Fibroblast of skin of left quadriceps (primary cell): Measurements from ENCODE around the gene KLHL41.
A peak's percentile ranks its signal among the peaks of the same experiment; 100 is the strongest.

ENCODE experiments used
- DNase-seq, 2 experiments: peaks; one replicate each; pipeline ENCODE4 v3.0.0-alpha.2; 2013; ENCODE audit warnings: low read depth in 2 of 2

Gene KLHL41

DNA sequence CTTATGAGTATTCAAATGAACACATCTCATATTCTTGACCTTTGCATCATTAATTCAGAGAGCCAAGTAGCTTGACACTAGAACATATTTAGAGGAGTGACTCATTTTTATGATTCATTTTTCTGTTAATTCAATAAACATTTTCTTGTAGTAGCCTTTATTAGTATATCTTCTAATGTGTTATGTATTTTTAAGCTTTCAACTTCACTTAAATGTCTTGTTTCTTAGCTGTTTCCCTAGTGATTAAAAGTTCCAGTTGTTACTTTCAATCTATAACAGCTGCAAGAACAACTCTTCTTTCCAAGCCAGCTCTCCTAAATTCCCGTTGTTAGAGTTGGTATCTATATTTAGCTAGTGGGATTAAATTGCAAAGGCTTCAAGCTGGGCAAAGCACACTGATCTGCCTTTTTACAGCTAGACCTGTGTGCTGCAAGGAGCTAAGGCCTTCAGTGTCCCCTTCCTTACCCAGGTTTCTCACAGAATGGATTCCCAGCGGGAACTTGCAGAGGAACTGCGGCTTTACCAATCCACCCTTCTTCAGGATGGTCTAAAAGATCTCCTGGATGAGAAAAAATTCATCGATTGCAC, at the start of gene KLHL41:
TSS of gene KLHL41 (plus strand) at position 405 of the 588 bp plus-strand sequence. CDS start at position 482, 77 bp downstream.
- DNase-seq, result peak; percentile 9 to 12

DNA sequence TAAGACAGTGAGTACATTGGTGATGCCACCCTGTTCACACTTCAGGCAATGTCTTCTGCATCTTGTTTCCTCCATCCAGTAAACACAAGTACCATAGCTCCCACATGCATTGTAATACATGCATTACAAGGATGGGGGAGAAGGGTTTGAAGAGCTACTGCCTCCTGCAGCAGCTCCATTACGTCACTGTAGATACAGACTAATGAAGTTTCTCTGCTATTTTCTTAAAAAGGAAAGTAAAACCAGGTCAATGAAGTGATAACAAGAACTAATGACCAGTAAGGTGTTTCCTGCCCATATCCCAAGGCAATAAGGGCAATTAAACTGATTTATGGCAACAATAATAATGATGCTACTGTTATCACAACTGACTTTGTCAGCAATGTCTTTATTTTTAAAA, 48.4 kb upstream of the KLHL41 start:
- no peak for DNase-seq

DNA sequence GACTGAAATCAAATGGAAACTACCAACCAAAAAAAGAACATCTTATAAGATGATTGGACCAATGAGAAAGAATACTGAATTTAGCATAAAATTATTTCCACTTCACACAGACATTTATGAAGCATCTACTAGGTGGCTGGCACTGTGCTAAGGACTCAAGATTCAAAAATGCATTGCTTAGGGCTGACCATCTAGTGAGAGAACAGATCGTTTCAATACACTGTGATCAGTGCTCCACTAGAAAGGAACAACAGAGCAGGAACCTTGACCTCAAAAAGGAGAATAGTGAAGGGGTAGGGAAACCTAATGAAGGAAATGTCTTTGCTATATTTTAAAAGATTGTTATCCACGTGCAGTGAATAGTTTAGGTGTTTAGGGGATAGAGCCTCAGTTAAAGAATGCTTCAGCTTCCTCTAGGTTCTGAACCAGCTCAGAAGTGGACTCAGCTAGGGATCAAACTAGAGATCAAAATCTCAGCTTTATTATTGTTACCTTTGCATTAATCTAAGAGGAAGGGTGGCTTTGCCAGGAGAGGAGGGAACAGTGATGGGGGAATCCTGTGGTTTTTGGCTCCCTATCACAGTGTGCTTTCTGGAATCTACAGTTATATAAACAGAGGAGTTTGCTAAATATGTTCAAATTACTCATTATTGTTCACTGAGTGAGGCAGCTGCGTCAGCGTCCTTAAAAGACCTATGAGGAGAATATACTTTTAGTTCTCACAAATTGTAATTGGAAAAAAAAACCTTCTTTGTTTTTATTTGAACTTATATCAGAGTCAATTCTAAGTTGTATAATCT, 46.4 kb upstream of the KLHL41 start:
- peak; percentile 57 to 62 for DNase-seq

DNA sequence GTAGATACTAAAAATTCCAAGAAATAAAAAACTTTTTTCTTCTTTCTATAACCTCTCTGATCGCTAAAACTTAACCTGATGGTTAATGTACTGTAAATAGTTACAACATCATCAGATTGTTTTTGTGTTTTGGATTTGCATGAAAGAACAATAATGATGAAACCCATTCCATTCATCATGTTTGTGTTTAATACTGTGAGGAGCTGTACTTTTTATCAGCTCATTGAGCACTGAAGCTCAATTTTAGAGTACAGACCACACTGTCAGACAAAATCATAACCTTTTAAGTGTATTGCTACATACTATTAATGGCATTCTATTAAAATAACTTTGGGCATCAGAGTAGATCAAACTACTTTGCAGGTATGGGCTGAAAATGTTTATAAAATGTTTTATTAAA, 45.0 kb upstream of the KLHL41 start:
- DNase-seq, result no peak

DNA sequence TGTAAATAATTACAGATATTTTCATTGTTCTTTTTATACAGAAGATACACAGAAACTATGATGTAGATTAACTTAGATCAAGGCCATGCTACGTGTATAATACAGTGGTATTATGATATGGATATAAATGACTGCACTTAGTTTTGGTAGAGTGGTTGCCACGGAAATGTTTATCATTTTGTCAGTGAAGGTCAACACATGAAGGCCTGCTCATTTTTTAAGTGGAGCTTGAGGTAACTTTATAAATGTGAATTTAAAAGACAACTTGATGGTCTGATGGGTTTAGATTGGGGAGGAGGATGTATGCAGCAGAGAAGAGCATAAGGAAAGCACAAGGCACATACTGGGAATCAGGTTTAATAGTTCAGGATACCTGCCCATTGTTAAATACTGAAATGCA, 44.6 kb upstream of the KLHL41 start:
- DNase-seq, result no peak

DNA sequence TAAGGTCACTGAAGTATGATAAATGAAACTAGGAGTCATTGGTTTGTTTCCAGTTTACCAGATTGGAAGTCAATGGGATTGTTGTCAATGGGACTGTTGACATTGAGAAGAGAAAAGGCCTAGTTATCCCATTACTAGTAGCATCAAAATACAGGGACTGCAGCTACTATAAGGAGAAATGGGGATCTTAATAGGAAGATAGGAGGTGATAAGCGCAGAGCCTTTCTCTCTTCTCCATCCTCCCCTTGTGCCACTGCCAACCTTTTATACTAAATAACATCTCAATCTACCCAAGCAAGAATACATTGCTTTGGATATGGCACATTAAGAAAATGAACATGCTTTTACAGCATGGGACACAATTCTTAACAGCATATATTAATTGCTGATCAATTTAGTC, 40.7 kb upstream of the KLHL41 start:
- DNase-seq, result no peak

DNA sequence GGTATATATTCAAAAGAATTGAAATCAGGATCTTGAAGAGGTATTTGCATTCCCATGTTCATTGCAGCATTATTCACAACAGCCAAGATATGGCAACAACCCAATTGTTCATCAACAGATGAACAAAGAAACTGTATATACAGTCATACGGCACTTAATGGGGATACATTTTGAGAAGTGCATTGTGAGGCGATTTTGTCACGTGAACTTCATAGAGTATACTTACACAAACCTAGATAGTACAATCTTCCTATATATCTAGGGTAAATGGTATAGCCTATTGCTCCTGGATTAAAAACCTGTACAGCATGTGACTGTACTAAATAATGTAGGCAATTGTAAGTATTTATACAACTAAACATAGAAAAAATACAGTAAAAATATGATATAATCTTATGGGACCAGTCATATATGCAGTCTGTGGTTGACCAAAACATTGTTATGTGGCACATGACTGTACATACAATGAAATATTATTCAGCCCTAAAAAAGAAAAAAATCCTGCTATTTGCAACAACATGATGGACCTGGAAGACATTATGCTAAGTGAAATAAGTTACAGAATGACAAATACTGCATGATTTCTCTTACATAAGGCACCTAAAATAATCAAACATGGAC, 39.4 kb upstream of the KLHL41 start:
- DNase-seq, result no peak

DNA sequence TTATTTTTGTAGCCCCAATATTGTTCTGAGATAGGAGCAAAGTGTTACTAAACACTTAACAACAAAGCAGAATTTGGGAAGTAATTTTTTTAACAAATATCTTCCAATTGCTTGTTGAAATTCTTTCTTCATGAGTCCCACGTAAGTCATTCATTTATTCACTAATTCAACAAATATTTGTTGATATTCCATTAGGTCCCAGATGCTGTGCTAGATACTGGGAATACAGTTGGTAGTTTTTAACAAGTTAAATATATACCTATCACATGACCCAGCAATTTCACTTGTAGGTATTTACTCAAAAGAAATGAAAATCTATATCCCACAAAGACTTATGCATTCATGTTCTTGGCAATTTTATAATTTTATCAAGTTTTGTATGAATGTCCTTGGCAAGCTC, 37.3 kb upstream of the KLHL41 start:
- DNase-seq, result no peak

DNA sequence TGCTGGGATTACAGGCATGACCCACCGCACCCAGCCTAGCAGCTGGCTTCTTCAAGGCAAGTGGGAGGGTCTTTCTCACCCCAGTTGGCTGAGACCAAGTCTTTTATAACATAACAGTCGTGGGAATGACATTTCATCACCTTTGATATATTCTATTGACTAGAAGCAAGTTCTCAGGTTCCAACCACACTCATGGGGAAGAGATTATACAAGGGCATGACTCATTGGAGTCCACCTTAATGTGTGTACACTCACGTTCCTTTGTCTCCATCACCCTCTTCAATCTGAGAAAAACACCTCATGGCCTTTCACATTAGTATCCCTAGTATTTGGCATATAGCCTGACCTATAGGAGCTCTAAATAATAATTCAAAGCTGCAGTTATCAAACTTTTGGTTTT, 33.0 kb upstream of the KLHL41 start:
- no peak for DNase-seq

DNA sequence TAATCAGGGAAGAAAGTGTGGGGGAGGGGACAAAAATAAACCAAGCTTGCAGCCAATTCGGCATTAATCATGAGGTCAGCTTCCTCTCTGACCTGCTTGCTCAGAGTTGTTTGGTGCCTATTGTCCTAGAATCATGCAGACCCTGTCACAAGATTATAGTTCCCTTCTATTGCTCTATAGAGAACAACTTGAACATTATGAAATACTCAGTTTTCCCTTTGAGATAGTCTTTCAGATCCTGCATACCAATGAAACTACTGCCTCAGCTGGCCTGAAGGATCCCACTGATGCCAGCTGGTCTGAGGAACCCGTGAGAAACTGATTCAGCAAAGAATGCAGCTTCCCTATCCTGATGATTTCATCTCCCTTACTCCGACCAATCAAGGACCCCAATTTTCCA, 31.2 kb upstream of the KLHL41 start:
- DNase-seq, result no peak

DNA sequence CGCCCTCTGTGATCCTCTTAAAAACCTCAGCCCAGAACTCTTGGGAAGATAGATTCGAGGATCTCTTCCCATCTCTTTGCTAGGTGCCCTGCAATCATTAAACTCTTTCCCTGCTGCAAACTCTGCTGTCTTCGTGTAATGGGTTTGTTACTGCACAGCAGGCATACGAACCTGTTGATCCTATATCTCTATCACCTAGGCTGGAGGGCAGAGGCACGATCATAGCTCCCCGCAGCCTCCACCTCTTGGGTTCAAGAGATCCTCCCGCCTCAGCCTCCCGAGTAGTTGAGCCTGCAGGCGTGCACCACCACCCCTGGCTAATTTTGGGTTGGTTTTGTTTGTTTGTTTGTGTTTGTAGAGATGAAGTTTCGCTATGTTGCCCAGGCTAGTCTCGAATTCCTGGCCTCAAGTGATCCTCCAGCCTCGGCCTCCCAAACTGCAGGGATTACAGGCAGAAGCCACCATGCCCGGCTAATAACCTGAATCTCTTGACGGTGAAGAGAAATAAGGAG, 30.7 kb upstream of the KLHL41 start:
- no peak for DNase-seq

DNA sequence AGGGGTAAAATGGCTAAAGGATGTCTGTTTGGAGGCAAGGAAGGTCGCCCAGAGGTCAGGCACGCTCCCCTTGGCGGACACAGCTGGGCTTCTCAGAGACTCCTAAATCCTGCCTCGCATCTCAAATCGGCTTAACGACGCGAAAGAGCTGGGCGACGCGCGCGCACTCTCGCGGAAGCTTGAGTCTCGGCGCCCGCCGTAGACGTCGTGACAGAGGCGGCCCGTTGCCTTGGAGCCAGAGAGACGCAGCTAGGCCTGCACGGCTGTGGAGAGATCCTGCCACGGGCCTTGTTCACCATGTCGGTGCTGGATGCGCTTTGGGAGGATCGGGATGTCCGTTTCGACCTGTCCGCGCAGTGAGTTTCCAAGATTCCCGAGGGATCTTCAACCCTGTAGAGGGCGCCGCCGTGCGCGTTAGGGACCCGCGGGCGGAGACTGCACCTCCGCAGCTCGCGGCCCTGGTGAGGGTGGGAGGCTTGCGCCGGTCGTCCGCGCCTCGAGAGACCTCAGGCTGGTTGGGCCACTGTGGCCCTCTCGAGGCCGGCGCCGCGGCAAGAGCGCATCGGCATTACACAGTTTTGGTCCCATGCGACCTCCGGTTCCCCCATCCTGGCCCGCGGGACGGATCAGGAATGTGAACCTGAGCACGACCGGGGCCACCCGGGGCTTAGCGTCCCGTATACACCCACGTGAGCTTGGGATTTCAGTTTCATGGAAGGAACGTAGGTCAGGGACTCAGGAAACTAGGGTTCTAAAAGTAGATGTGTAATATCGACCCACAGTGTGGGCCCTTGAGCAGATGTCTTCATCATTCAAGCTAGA, 30.0 kb upstream of the KLHL41 start, which contains the start of gene BBS5:
TSS of gene BBS5 (plus strand) at position 238 of the 822 bp plus-strand sequence. CDS start at position 298, 60 bp downstream.
- DNase-seq, result peak; percentile 56

DNA sequence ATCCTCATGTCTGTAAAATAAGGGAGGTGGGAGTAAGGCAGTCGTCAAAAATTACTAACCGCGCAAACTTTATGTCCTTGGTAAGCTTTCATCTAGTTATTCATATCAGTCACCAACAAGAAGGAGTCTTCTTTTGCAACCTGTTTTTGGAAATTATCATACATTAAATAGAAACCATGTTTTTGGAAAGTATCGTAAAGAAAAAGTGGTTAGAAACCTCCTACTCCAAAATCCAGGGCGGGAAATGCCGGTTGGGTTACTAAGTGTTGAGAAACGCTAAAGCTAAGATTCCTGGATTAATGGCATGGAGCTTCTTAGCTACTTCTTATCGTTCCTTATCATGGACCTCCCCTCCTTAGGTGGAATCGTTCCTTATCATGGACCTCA, 29.4 kb upstream of the KLHL41 start:
- DNase-seq, result no peak

DNA sequence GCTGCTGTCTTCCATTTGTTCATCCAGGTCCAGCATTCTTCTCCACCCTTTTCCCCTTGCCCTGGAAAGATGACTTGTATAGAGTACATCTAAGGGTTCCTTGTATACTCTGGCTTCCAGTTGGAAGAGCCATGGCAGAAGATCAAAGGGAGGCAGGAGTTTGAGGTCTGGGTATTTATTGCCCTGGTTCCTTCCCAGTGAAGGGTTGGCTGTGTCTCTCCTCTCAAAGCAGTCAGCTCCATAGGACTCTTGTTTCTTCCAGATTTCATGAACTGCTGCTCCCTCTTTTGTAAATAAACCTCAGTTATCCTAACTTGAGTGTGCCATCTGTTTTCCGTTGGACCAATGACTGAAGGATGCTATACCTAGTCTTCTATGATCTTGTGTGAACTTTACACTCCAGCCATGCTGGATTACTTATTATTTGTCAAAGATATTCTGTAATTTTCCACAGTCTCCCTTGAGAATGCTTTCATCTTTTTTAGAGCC, 23.8 kb upstream of the KLHL41 start:
- DNase-seq, result no peak

DNA sequence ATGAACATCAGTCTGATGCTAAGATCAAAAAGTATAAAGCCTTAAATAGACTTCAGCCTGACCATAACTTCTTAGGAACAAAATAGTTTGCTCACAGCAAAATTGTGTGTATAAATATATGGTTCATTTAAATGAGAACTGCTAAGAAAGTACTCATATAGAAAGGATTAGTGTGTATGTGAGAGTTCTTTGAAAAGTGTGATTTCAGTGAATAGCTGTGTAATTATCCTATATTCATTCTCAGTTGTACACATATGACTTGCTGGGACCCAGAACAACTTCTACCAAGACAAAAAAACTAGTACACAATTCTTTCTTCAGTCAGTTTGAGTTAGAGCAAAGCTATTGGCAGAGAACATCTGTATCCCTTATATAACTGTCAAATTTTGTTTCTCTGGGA, 23.0 kb upstream of the KLHL41 start:
- DNase-seq, result no peak

DNA sequence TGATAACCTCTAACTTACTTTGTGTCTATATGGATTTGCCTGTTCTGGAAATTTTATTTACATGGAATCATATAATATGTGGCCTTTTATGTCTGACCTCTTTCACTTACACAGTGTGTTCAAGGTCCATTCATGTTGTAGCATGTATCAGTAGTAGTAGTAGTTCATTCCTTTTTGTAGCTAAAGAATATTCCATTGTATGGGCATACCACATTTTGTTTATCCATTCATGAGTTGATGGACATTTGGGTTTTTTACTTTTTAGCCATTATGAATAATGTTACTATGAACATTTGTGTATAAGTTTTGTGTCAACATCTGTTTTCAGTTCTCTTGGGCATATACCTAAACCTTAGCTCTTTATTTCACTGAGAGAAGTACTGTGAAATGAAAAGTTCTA, 18.7 kb upstream of the KLHL41 start:
- DNase-seq, result no peak

DNA sequence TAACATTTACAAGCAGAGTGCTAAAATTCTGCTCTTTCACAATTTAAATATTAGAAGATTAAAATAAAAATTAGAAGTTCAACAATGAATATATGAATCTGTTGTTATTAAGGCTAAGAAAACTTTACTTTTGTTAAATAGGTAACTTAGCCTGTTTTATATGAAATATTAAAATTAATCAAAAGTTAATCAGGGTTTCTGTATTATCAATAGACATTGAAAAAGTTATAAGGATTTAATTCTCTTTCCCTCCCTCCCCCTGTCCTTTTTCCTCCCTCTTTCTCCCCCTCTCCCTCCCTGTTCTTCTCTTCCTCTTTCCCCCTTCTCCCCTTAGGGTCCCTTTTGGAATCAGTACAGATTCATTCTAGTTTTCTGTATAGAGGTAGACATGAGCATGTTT, 18.1 kb upstream of the KLHL41 start:
- no peak for DNase-seq

DNA sequence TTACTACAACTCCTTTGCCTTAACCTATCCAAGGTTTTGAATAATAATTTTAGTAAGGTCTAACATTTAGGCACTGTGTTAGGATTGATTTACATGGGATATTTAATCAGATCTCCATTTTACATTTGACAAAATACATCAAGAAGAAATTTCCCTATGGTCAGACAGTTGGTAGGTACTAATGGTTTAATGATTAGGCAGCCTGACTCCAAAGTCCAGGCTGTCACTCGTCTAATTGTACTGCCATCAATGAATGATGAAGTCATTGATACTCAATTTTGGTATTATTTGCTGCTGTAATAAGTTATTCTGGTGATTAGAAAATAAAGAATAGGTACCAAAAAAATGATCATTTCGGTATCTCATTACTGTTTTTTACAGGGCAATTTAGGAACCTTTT, 16.1 kb upstream of the KLHL41 start:
- DNase-seq, result no peak

DNA sequence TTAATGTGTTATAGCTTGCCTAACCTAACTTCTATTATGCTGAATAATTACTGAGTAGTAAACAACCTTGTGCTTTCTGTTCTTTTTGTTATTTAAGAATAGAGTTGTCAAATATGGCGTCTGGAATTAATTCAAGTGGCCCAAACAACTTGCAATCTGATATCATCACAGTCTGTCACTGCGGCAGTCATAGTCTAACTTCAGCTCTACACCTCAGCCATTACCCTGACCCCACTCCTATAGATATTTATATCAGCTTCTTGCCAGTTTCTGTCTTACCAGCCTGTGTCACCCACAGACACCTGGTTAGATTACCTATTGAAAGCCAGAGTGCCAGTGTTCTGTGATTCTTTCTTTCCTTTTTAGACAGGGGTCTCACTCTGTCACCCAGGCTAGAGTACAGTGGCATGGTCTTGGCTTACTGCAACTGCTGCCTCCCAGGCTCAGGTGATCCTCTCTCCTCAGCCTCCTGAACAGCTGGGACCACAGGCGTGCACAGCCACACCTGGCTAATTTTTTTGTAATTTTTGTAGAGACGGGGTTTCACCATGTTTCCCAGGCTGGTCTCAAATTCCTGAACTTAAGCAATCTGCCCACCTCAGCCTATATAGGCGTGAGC, 14.1 kb upstream of the KLHL41 start:
- no peak for DNase-seq

DNA sequence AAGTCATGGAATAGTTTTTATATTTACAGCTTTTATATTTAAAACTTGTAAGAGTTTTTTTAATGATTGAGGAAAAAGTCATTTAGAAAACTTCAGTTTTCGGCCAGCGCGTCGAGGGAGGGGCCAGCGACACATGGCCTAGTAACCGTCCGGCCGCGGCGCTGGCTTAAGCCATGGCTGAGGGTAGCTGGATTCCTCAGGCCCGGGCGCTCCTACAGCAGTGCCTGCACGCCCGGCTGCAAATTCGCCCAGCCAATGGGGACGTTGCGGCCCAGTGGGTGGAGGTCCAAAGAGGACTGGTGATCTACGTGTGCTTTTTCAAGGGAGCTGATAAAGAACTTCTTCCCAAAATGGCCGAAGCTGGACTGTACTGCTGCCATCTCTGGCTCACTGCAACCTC, 4.9 kb upstream of the KLHL41 start:
- DNase-seq, result no peak

DNA sequence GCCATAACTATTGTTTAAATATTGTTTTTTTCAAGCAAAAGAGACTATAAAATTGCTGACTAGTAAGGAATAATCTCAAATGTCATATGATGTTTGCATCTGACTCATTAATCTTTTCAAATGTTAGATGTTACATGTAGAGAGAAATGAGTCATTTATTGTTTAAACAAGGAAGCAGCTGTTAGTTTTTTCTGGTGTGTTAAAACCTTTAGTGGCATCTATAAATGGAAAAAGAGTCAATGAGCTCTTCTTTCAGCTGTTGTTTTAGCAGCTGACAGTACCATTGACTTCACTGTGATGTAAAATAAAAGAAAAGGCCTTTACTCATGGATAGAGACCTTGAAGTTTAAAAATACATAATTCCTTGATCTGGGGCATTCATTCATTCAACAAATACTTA, 1.8 kb upstream of the KLHL41 start:
- DNase-seq, result peak; percentile 10 to 14
